Activated CD4-positive, alpha-beta T cell treated with anti-CD3 and anti-CD28 coated beads for 24 hours (primary cell): ENCODE measurements around the gene YY1.
"Not testable (repeated sequence)": the region's sequence is repeated elsewhere in the genome, so short reads cannot be mapped to it uniquely, and the experiment has no call there.

Source experiments
- DNase-seq, 2 donors: peaks; one replicate each; pipeline ENCODE4 v3.0.0-alpha.2; 2020; ENCODE audit warnings: low read depth in 2 of 2

YY1 gene

GRCh38 chr14:100243020-100243419 lies 4.1 kb downstream of the YY1 start:
- DNase-seq: no peak

GRCh38 chr14:100246809-100247428 lies 8.0 kb downstream of the YY1 start:
- no peak for DNase-seq

- no peak for DNase-seq
These were observed 12.0 kb downstream of the YY1 start for GRCh38 chr14:100250732-100251465.

- no peak for DNase-seq
These were observed 13.7 kb downstream of the YY1 start for GRCh38 chr14:100252684-100253083.

GRCh38 chr14:100256339-100256895 lies 17.5 kb downstream of the YY1 start:
- no peak for DNase-seq

GRCh38 chr14:100261621-100262020 lies 22.7 kb downstream of the YY1 start:
- no peak for DNase-seq

GRCh38 chr14:100262545-100262944 lies 23.6 kb downstream of the YY1 start:
- DNase-seq: no peak

GRCh38 chr14:100263141-100263540 lies 24.2 kb downstream of the YY1 start:
- DNase-seq: no peak

GRCh38 chr14:100267990-100268389 lies 29.0 kb downstream of the YY1 start:
- no peak for DNase-seq

GRCh38 chr14:100268591-100269207 lies 29.8 kb downstream of the YY1 start:
- no peak for DNase-seq

- no peak for DNase-seq
These were observed 32.4 kb downstream of the YY1 start for GRCh38 chr14:100271247-100271939.

- DNase-seq: no peak
These were observed 35.3 kb downstream of the YY1 start for GRCh38 chr14:100274250-100274649.

- DNase-seq: no peak
These were observed 36.3 kb downstream of the YY1 start for GRCh38 chr14:100275214-100275613.

- DNase-seq: no peak
These were observed 39.8 kb downstream of the YY1 start for GRCh38 chr14:100278702-100279101.

- DNase-seq: no peak
These were observed 40.2 kb downstream of the YY1 start for GRCh38 chr14:100279133-100279532.

- DNase-seq: no peak
These were observed 40.6 kb downstream of the YY1 start for GRCh38 chr14:100279563-100279962.

GRCh38 chr14:100281286-100282082 lies 42.5 kb downstream of the YY1 start:
- no peak for DNase-seq

- no peak for DNase-seq
These were observed 43.1 kb downstream of the YY1 start for GRCh38 chr14:100282083-100282350.

GRCh38 chr14:100282766-100283419 lies 43.9 kb downstream of the YY1 start:
- no peak for DNase-seq

GRCh38 chr14:100283436-100283835 lies 44.5 kb downstream of the YY1 start:
- not testable (repeated sequence) for DNase-seq
